Fibroblast of mammary gland (primary cell): ENCODE measurements around the gene ALDH1L1.

ENCODE experiments used
- DNase-seq: peaks from one replicate; pipeline ENCODE4 v3.0.0-alpha.2; 2010; ENCODE audit warnings: low read depth
- H3K4me3 ChIP-seq: 2 replicates; pipeline ENCODE4 v1.5.1; 2011; ENCODE audit warnings: low read depth, mild to moderate bottlenecking, low read length, moderate library complexity; ENCODE audit not compliant: control insufficient read depth
- TF ChIP-seq, protein P1 (sequence below): conservative IDR thresholded peaks from 2 replicates; pipeline ENCODE4 v1.5.1; 2011; ENCODE audit warnings: low read depth, low read length, inconsistent platforms; ENCODE audit not compliant: control insufficient read depth, insufficient read depth

Gene ALDH1L1

GRCh38 chr3:126082362-126083137, 97.8 kb downstream of the ALDH1L1 start:
- no peak overlapping the region for H3K4me3 ChIP-seq
- TF ChIP-seq, protein P1, sequence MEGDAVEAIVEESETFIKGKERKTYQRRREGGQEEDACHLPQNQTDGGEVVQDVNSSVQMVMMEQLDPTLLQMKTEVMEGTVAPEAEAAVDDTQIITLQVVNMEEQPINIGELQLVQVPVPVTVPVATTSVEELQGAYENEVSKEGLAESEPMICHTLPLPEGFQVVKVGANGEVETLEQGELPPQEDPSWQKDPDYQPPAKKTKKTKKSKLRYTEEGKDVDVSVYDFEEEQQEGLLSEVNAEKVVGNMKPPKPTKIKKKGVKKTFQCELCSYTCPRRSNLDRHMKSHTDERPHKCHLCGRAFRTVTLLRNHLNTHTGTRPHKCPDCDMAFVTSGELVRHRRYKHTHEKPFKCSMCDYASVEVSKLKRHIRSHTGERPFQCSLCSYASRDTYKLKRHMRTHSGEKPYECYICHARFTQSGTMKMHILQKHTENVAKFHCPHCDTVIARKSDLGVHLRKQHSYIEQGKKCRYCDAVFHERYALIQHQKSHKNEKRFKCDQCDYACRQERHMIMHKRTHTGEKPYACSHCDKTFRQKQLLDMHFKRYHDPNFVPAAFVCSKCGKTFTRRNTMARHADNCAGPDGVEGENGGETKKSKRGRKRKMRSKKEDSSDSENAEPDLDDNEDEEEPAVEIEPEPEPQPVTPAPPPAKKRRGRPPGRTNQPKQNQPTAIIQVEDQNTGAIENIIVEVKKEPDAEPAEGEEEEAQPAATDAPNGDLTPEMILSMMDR = no peak
- DNase-seq = no peak

DNA sequence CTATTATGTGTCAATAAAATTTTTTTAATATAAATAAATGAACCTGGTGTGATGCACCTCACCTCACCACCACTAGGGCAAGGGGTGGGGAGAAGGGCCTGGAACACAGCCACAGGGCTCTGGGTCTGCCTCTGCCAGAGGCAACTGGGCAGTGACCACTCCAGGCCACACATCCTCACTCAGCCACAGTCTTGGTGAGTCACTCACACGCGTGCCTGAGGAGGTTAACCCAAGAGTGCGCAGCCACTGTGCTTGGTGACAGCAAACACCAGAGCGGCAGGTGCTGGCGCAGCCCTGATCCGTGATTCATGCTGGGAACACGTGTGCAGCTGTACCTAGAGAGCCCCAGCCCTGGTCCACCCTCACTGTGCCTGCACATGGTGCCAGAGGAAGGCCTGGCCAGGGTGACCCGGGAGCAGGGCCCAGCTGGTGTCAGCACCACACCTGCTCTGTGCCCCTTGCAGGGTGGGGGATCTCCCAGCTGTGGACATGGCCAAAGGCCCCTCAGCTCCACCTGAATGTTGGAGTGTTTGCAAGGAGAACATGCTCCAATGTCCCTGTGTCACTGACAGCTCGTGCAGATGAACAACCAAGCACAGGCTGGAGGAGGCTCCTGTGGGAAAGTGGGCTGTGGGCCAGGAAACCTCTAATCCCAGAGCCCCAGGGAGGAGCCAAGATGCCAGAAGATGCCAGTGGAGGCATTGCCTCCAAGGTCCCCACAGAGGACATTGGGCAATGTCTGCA, 98.6 kb downstream of the ALDH1L1 start:
- H3K4me3 ChIP-seq = no peak overlapping the region
- TF ChIP-seq, protein P1 = peak; percentile 42
- DNase-seq = peak; percentile 69

DNA sequence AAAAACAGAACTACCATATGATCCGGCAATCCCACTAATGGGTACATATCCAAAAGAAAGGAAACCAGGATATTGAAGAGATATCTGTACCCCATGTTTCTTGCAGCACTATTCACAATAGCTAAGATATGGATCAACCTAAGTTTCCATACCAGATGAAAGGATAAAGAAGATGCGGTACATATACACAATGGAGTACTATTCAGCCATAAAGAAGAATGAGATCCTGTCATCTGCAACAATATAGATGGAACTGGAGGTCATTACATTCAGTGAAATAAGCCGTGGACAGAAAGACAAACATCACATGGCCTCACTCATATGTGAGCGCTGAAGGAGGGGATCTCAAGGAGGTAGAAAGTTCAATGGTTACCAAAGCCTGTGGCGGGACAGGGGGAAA, 99.4 kb downstream of the ALDH1L1 start:
- no peak for DNase-seq
- TF ChIP-seq, protein P1 = no peak

DNA sequence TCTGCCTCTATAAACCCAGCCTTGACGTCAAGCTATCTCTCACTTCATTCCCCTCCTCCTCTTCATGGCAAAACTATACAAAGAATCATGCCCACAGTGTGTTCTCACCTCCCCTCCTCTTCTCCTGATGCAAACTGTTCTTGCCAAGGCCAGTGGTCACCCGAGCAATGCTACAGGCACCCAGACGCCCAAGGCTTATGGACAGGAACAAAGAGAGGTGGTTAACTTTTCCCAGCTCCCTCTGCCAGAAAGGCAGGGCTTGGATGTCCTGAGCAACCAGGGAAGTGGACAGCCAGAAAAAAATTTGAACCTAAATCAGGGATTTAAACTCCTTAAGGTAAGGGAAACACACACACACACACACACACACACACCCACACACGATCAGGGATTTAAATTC, 101.5 kb downstream of the ALDH1L1 start:
- no peak for DNase-seq
- TF ChIP-seq, protein P1 = no peak
- no peak overlapping the region for H3K4me3 ChIP-seq

More for the DNA sequence above, 99.4 kb downstream of the ALDH1L1 start:
- H3K4me3 ChIP-seq = no peak overlapping the region

DNA sequence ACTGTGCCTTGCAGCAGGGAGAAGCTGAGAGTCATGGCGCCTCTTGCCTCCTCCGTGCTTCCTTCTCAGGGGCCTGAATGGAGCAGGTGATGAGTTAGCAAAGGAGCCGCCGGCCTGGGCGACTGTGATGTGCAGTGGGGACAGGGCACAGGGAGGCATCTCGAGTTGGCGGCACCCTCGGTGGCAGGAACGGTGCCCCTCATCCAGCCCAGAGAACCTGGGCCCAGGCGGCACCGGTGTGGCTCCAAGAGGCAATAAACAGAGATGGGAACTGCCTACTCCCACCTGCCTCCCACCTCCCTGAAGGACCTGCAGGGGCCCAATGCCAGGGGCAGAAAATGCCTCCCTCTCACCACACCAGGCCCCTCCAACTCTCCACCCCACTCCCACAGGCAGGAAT, 102.6 kb downstream of the ALDH1L1 start:
- no peak overlapping the region for H3K4me3 ChIP-seq
- DNase-seq = no peak
- TF ChIP-seq, protein P1 = no peak

DNA sequence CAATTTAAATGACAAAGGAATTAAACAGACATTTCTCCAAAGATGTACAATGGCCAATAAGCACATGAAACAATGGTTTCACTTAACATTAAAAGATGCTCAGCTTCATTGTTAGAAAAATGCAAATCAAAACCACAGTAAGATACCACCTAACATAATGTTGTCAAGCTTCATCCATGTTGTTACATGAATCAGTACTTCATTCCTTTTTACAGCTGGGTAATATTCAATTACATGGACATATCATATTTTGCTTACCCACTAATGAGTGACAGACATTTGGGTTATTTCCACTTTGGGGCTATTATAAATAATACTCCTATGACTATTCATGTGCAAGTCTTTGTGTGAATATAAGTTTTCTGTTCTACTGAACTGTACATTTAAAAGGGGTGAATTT, 104.2 kb downstream of the ALDH1L1 start:
- DNase-seq = no peak
- no peak overlapping the region for H3K4me3 ChIP-seq
- TF ChIP-seq, protein P1 = no peak
